Measurements from ENCODE around the gene ZNF385C.

Gene ZNF385C

GRCh38 chr17:42103221-42103954 is 5.1 kb upstream of the ZNF385C start:
- TF ChIP-seq CTCF (conservative IDR thresholded peaks at IDR 0.05): no peak
- H3K27ac ChIP-seq: no peak overlapping the region

GRCh38 chr17:42101513-42102292 is 3.4 kb upstream of the ZNF385C start:
- no peak overlapping the region for H3K27ac ChIP-seq
- peak; percentile 69 for TF ChIP-seq CTCF (conservative IDR thresholded peaks at IDR 0.05)

GRCh38 chr17:42098730-42099399 is 592 bp upstream of the ZNF385C start:
- TF ChIP-seq CTCF (conservative IDR thresholded peaks at IDR 0.05): no peak

GRCh38 chr17:42096360-42097111 is 1.7 kb downstream of the ZNF385C start:
- no peak overlapping the region for H3K27ac ChIP-seq
- TF ChIP-seq CTCF (conservative IDR thresholded peaks at IDR 0.05): no peak

More at GRCh38 chr17:42098730-42099399, 592 bp upstream of the ZNF385C start:
- no peak overlapping the region for H3K27ac ChIP-seq

GRCh38 chr17:42094375-42095069 is 3.8 kb downstream of the ZNF385C start:
- no peak for TF ChIP-seq CTCF (conservative IDR thresholded peaks at IDR 0.05)
- H3K27ac ChIP-seq: no peak overlapping the region

- no peak overlapping the region for H3K27ac ChIP-seq
- no peak for TF ChIP-seq CTCF (conservative IDR thresholded peaks at IDR 0.05)
These were observed 5.3 kb downstream of the ZNF385C start for GRCh38 chr17:42092939-42093338.

All from VCaP (cell line).